NCI-H446 (cell line): Measurements from ENCODE around the gene C3orf33.

ENCODE experiments used
- DNase-seq, 2 experiments: peaks; one replicate each; lab custom pipeline; 2025; lab: John Stamatoyannopoulos, UW

Gene C3orf33

DNA sequence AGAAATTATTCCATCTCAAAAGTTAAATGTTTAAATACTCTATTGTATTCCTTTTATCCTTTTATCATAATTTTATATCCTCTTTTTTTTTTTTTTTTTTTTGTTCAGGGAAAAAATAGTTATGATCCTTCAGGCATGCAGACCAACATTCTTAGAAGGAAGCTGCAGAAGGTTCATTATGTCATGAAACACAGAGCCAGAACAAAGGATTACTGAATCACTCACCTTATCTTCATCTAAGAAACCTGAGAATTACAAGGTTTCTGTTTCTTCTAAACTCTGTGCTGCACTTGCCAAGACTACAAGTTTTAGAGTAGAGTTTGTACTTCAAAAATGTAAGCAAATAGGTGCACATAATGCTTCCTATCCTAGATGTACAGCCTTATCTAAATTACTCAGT, 64.5 kb downstream of the C3orf33 start:
- DNase-seq = no peak

- no peak for DNase-seq
Observed at GRCh38 chr3:155741101-155741500, 65.0 kb downstream of the C3orf33 start.

DNA sequence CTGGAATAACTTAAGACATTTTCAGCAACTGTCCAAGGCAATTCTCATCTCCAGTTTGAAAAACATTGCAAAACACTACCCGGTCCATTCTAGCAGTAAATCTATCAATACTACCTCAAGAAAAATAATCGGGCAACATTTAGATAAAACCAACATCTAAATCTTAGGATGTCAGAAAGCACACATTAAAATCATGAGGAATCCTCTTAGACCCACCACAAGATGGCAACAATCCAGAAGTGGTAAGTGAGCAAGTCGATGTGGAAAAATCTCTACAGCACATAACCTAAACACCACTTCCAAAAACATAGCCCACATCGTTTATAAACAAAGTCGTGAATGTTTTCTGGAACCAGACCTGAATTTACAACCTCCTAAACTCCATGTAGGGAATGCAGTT, 66.9 kb downstream of the C3orf33 start:
- peak in 1 of 2 experiments; percentile 8 for DNase-seq

DNA sequence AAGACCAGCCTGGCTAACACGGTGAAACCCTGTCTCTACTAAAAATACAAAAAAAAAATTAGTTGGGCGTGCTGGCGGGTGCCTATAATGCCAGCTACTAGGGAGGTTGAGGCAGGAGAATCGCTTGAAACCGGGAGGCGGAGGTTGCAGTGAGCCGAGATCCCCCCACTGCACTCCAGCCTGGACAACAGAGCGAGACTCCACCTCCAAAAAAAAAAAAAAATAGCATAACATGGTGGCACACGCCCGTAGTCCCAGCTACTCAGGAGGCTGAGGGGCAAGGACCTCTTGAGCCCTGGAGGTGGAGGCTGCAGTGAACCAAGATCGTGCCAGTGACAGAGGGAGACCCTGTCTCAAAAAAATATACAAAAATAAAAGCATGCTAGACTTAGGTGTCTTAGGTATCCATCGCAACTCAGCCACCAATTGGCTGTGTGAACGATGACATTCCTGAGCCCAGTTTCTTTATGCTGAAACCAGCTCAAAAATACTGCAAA, 67.5 kb downstream of the C3orf33 start:
- no peak for DNase-seq

DNA sequence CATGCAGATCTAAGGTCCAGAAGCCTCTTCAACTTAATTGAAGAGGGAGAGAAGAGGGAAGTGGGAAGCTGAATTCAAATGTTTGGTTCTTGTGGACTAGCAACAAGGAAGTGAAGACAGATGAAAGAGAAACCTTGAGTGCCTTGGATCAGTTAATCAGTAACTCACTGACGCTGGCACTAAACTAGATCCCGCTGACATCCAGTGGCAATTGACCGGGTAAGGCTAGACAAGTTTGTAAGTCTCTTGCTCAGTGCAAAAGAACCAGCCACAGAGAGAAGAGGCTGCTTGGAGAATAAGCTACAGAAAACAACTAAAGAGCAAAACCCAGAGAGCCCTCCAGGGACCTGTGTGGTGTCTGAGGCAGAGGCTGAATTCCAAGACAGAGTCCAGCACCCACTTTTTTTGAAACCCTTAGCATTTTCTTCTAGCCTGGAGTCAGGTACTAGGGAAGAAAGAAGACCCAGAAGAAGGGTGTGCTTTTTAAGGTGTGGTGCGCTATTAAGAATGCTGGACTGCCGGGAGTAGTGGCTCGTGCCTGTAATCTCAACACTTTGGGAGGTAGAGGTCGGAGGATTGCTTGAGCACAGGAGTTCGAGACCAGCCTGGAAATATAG, 68.1 kb downstream of the C3orf33 start:
- DNase-seq = no peak

- no peak for DNase-seq
Observed at GRCh38 chr3:155736381-155736780, 69.7 kb downstream of the C3orf33 start.

DNA sequence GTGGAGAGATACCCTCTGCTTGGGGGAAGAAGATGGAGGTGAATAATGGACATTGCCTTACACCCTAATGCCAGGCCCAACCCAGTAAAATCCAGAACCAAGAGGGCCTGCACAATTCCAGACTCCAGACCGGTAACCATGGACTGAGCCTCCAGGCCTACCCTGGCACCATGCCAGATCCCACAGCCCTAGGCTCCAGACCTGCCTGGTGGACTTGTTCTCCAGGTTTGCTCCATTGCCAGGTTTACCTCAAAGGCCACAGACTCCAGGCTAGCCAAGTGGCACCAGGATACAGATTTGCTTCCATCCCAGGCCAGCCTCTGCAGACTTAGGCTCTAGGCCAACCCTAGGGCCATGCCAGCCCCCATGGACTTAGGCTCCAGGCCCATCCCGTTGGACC, 75.2 kb downstream of the C3orf33 start:
- peak in 1 of 2 experiments; percentile 22 for DNase-seq

GRCh38 chr3:155727836-155728235, 78.2 kb downstream of the C3orf33 start:
- DNase-seq = peak; percentile 68 to 92

DNA sequence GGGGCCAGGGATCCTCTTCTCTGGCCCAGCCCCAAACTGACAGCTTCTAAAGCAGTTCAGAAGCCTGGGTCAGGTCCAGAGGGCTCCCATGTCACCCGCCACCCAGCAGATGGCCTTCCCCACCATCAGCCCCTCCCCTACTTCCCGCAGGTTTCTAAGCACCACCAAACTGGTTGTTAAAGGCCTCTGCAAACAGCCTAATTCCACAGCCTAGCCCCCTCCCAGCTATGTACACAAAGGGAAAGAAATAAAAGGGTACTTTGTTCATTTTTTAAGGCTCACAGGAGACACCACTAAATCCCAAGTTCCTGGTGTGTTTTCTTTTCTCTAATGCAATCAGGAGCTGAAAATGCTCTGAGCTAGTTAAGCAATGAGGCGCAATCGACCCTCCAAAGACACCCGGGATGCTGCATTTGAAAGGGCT, 91.8 kb downstream of the C3orf33 start:
- peak in 1 of 2 experiments; percentile 60 for DNase-seq
